ENCODE results near the gene ABCC10. TPM values are rescaled to one million over a fixed set of nuclear protein-coding genes. Genes with fewer than 3 reads are reported as not detected.

ABCC10 gene
- total RNA-seq, 4 donors from 2014 or later: 16.1 to 39.1 (median 27.4) TPM

GRCh38 chr6:43394982-43395381 lies 32.4 kb upstream of the ABCC10 start:
- DNase-seq (ENCODE audit: low spot score in 2 of 2): no peak
- Histone ChIP-seq H3K4me1 (no peaks in the 10 kb centered on the region), H3K9me3 (no peaks in the 10 kb centered on the region), H3K4me3 (no peak overlapping the region), H3K27ac (no peak overlapping the region), H3K36me3 (no peaks in the 10 kb centered on the region), H3K27me3 (no peaks in the 10 kb centered on the region)
- TF ChIP-seq EP300 (IDR thresholded peaks at IDR 0.05) (no peak), POLR2AphosphoS5 (IDR thresholded peaks at IDR 0.05) (no peak)
- 92% methylated on average over 4 of the region's 4 CpGs for WGBS

DNA sequence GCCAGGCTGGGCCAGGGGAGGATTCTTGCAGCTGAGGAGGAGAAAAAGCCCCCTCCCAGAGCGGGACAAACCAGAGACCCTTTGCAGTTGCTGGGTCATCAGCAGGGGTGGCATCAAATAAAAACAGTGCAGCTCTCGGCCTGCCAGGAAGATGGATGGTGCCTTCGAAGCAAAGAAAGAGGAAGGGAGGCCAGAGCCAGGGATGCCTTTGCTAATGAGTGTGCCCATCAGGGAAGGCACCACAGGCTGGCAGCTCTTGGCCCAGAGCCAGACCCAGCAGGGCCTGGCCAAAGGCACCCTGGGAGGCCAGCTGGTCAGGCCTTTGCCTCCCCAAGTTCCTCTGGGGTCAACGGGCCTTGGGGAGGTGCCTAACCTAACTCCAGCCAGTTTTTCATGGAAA lies 31.6 kb upstream of the ABCC10 start:
- 64% methylated on average over 4 of the region's 4 CpGs for WGBS
- Histone ChIP-seq H3K27ac (no peak overlapping the region), H3K27me3 (no peaks in the 10 kb centered on the region), H3K36me3 (no peaks in the 10 kb centered on the region), H3K4me1 (no peaks in the 10 kb centered on the region), H3K4me3 (no peak overlapping the region), H3K9me3 (no peaks in the 10 kb centered on the region)
- no peak for DNase-seq (ENCODE audit: low spot score in 2 of 2)
- no peak for TF ChIP-seq POLR2A (IDR thresholded peaks at IDR 0.05)
- TF ChIP-seq POLR2AphosphoS5 (IDR thresholded peaks at IDR 0.05): no peak
- no peak for TF ChIP-seq CTCF (IDR thresholded peaks at IDR 0.05)

GRCh38 chr6:43396408-43397149 lies 30.8 kb upstream of the ABCC10 start:
- Histone ChIP-seq H3K36me3 (no peaks in the 10 kb centered on the region), H3K27ac (no peak overlapping the region)
- TF ChIP-seq EP300 (IDR thresholded peaks at IDR 0.05) (no peak), CTCF (IDR thresholded peaks at IDR 0.05) (no peak), POLR2A (IDR thresholded peaks at IDR 0.05) (no peak), POLR2AphosphoS5 (IDR thresholded peaks at IDR 0.05) (no peak)

DNA sequence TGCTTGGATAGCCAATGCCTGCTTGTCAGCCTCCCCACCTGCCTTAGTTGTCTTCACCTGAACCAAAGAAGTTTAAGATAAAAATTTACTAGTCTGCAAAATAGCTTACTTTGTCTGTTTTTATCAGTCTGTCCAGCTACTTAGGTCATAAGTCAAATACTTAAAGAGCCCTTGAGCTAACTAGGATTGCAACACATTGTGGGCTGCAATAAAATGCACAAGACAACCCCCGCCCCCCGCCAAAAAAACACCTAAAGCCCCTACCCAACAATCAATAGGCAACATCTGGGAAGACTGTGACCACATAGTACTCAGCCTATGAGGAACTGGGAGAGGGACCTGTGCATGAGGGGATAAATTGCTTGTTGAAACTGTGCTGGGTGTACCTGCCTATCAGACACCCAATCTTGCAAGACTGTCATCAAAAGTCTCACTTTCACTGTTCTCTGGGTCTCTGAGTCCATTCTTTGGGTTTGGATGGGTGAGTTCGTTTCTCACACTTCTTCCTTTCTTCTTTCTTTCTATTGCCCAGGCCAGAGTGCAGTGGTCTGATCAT lies 27.3 kb upstream of the ABCC10 start:
- H3K4me3 ChIP-seq: no peak overlapping the region
- no peaks in the 10 kb centered on the region for H3K36me3 ChIP-seq
- DNase-seq (ENCODE audit: low spot score in 2 of 2): no peak
- H3K4me1 ChIP-seq: no peaks in the 10 kb centered on the region
- WGBS: 78% methylated on average over 3 of the region's 3 CpGs
- H3K27ac ChIP-seq: no peak overlapping the region
- H3K9me3 ChIP-seq: no peaks in the 10 kb centered on the region
- TF ChIP-seq EP300 (IDR thresholded peaks at IDR 0.05) (no peak), POLR2AphosphoS5 (IDR thresholded peaks at IDR 0.05) (no peak)
- no peaks in the 10 kb centered on the region for H3K27me3 ChIP-seq

More at GRCh38 chr6:43396408-43397149, 30.8 kb upstream of the ABCC10 start:
- no peak overlapping the region for H3K4me3 ChIP-seq
- no peaks in the 10 kb centered on the region for H3K27me3 ChIP-seq
- no peaks in the 10 kb centered on the region for H3K9me3 ChIP-seq
- 54% methylated on average over 6 of the region's 6 CpGs for WGBS
- no peaks in the 10 kb centered on the region for H3K4me1 ChIP-seq
- DNase-seq (ENCODE audit: low spot score in 2 of 2): no peak

GRCh38 chr6:43401730-43402129 lies 25.6 kb upstream of the ABCC10 start:
- no peak for DNase-seq (ENCODE audit: low spot score in 2 of 2)
- Histone ChIP-seq H3K4me3 (no peak overlapping the region), H3K4me1 (no peaks in the 10 kb centered on the region), H3K9me3 (no peaks in the 10 kb centered on the region), H3K27ac (no peak overlapping the region), H3K27me3 (no peaks in the 10 kb centered on the region), H3K36me3 (no peaks in the 10 kb centered on the region)
- 93% methylated on average over 3 of the region's 3 CpGs for WGBS
- TF ChIP-seq POLR2A (IDR thresholded peaks at IDR 0.05): no peak

DNA sequence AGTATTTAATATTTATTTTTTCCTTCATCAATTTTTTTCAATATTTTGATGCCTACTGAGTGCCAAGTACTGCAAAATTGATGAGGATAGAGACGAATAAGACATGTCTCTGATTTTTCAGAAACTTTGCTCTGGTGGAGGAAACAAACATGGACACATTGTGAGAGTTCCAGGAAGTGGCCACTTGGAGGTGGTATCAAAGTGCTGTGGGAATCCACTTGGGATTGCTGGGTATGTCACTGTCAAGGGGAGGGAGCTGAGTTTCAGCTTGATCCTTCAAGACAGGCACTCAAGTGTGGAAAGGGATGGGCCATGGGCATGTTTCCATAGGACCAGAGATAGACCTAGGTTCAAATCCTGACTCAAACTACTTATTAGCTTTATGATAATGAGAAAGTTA lies 24.5 kb upstream of the ABCC10 start:
- no peak overlapping the region for H3K4me3 ChIP-seq
- H3K36me3 ChIP-seq: no peaks in the 10 kb centered on the region
- DNase-seq (ENCODE audit: low spot score in 2 of 2): no peak
- no peaks in the 10 kb centered on the region for H3K27me3 ChIP-seq
- H3K9me3 ChIP-seq: no peaks in the 10 kb centered on the region
- no peak overlapping the region for H3K27ac ChIP-seq
- no peaks in the 10 kb centered on the region for H3K4me1 ChIP-seq
- no peak for TF ChIP-seq POLR2AphosphoS5 (IDR thresholded peaks at IDR 0.05)
- TF ChIP-seq CTCF (IDR thresholded peaks at IDR 0.05): no peak
- no peak for TF ChIP-seq POLR2A (IDR thresholded peaks at IDR 0.05)
- no peak for TF ChIP-seq EP300 (IDR thresholded peaks at IDR 0.05)
- 71% methylated on average over 1 of the region's 1 CpG for WGBS

Measured in suprapubic skin (tissue), 4 donors.